Uterus (tissue), 2 donors: ENCODE data around the gene SDK2.

Experiments
- POLR2A ChIP-seq, 2 donors: fragments of 450-650 bp; IDR thresholded peaks; one replicate each; pipeline ENCODE4 v1.6.1; 2016; ENCODE audit warnings: antibody characterized with exemption in 2 of 2, mild to moderate bottlenecking in 1 of 2, moderate library complexity in 1 of 2
- TF ChIP-seq, protein P1 (sequence below), 4 experiments: fragments of 200-600 bp in 2 of 4; fragments of 450-650 bp in 2 of 4; sonication (generic) in 2 of 4; IDR thresholded peaks; one replicate each; pipeline ENCODE4 v1.5.1; 2016 to 2019; ENCODE audit warnings: antibody characterized with exemption in 4 of 4, mild to moderate bottlenecking in 2 of 4, moderate library complexity in 1 of 4

DNA sequence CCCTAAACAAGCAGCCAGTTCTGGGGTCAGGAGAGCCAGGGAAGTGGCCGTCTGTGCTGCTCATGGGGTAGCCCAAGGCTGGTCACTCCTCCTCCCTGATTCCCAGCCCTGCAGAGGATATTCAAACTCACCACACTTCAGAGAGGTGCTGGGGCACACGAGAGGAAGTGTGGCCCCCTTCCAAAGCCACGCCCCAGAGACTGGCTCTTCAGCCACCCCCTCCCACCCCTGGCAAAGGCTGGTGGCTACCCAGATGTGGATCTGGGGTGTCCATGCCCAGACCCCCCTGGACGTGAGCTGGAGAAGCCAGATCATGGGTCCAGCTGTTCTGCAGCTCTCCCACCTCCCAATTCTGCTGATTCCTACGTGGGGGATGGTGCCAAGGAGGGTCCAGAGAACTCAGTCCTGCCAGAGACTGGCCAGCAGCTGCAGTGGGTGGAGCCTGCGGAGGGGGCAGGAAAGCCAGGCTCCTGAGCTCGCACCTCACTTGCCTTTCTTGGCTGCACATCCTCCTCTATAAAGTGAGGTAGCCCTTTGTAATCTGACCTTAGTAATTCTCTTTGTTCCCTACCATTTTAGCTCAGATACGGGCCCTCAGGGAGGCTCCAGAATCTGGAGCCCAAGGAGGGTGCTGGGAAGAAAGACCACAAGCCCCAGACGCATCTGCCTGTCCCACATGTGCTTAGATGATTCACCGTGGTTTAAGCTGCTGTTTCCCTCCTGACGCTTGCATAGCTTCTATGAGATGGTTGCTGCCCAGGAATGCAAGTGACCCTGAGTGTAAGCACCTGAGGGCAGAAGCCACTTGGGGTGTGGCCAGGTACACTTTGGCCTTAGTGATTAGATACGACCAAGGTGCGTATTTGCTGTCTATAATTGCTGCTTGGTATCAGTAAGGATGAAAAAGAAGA is 15.3 kb downstream of the SDK2 start:
- no peak for TF ChIP-seq POLR2A (IDR thresholded peaks at IDR 0.05)
- TF ChIP-seq, protein P1, sequence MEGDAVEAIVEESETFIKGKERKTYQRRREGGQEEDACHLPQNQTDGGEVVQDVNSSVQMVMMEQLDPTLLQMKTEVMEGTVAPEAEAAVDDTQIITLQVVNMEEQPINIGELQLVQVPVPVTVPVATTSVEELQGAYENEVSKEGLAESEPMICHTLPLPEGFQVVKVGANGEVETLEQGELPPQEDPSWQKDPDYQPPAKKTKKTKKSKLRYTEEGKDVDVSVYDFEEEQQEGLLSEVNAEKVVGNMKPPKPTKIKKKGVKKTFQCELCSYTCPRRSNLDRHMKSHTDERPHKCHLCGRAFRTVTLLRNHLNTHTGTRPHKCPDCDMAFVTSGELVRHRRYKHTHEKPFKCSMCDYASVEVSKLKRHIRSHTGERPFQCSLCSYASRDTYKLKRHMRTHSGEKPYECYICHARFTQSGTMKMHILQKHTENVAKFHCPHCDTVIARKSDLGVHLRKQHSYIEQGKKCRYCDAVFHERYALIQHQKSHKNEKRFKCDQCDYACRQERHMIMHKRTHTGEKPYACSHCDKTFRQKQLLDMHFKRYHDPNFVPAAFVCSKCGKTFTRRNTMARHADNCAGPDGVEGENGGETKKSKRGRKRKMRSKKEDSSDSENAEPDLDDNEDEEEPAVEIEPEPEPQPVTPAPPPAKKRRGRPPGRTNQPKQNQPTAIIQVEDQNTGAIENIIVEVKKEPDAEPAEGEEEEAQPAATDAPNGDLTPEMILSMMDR (IDR thresholded peaks at IDR 0.05): no peak
